ENCODE measurements around the gene FRY.

- TF ChIP-seq, protein P1, sequence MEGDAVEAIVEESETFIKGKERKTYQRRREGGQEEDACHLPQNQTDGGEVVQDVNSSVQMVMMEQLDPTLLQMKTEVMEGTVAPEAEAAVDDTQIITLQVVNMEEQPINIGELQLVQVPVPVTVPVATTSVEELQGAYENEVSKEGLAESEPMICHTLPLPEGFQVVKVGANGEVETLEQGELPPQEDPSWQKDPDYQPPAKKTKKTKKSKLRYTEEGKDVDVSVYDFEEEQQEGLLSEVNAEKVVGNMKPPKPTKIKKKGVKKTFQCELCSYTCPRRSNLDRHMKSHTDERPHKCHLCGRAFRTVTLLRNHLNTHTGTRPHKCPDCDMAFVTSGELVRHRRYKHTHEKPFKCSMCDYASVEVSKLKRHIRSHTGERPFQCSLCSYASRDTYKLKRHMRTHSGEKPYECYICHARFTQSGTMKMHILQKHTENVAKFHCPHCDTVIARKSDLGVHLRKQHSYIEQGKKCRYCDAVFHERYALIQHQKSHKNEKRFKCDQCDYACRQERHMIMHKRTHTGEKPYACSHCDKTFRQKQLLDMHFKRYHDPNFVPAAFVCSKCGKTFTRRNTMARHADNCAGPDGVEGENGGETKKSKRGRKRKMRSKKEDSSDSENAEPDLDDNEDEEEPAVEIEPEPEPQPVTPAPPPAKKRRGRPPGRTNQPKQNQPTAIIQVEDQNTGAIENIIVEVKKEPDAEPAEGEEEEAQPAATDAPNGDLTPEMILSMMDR (conservative IDR thresholded peaks at IDR 0.05; ENCODE audit: low read depth, low read length): no peak
- no peak for TF ChIP-seq EZH2 (IDR thresholded peaks at IDR 0.05; ENCODE audit: low read length, unreplicated experiment)
These were observed 223.5 kb downstream of the FRY start for GRCh38 chr13:32254916-32255723.

Measured in PC-3 (cell line).